ENCODE measurements around the gene FNTB.

Gene FNTB

DNA sequence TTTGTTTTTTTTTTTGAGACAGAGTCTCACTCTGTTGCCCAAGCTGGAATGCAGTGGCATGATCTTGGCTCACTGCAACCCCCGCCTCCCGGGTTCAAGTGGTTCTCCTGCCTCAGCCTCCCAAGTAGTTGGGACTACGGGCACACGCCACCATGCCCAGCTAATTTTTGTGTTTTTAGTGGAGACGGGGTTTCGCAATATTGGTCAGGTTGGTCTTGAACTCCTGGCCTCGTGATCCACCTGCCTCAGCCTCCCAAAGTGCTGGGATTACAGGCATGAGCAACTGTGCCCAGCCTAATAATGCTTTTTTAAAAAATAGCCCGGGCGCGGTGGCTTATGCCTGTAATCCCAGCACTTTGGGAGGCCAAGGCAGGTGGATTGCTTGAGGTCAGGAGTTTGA lies 44.6 kb downstream of the FNTB start:
- TF ChIP-seq CEBPB (IDR thresholded peaks at IDR 0.05) = 0 out of 2 replicates have a peak, but pooled peaks have one; percentile 14

DNA sequence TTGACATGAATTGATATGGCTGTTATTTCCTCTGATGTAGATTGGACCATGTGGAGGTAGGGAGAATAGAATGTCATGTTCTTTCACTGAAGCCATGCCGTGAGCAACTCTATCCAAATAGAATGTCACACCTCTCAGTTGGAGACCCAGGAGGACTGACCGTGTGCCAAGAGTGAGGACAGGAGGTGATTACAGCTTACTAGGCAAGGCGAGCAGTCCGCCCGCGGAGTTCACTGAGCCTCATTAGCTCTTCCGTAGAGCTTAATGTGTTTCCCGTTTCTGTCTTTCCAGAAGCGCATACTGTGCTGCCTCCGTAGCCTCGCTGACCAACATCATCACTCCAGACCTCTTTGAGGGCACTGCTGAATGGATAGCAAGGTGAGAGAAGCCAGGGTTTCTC lies 45.6 kb downstream of the FNTB start:
- no peak for TF ChIP-seq TCF12 (IDR thresholded peaks at IDR 0.05; ENCODE audit: low read depth)
- TF ChIP-seq, protein P1, sequence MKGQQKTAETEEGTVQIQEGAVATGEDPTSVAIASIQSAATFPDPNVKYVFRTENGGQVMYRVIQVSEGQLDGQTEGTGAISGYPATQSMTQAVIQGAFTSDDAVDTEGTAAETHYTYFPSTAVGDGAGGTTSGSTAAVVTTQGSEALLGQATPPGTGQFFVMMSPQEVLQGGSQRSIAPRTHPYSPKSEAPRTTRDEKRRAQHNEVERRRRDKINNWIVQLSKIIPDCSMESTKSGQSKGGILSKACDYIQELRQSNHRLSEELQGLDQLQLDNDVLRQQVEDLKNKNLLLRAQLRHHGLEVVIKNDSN (IDR thresholded peaks at IDR 0.05) = no peak
- TF ChIP-seq RAD21 (IDR thresholded peaks at IDR 0.05; ENCODE audit: low read depth) = no peak
- no peak for TF ChIP-seq FOXM1 (IDR thresholded peaks at IDR 0.05; ENCODE audit: borderline replicate concordance, low read depth)
- no peak for TF ChIP-seq CREB1 (IDR thresholded peaks at IDR 0.05; ENCODE audit: low read depth)
- TF ChIP-seq EGR1 (IDR thresholded peaks at IDR 0.05) = no peak
- no peak for TF ChIP-seq CEBPB (IDR thresholded peaks at IDR 0.05)
- no peak for TF ChIP-seq TAF1 (IDR thresholded peaks at IDR 0.05; ENCODE audit: low read depth)
- no peak for TF ChIP-seq TEAD4 (IDR thresholded peaks at IDR 0.05)
- no peak for TF ChIP-seq NFIC (IDR thresholded peaks at IDR 0.05)
- no peak for TF ChIP-seq YY1 (IDR thresholded peaks at IDR 0.05; ENCODE audit: low read depth)
- no peak for TF ChIP-seq EP300 (IDR thresholded peaks at IDR 0.05; ENCODE audit: borderline replicate concordance)
- no peak for TF ChIP-seq MAX (IDR thresholded peaks at IDR 0.05)
- TF ChIP-seq ZBTB7A (IDR thresholded peaks at IDR 0.05; ENCODE audit: low read depth) = no peak
- no peak for TF ChIP-seq REST (IDR thresholded peaks at IDR 0.05; ENCODE audit: low read depth)

DNA sequence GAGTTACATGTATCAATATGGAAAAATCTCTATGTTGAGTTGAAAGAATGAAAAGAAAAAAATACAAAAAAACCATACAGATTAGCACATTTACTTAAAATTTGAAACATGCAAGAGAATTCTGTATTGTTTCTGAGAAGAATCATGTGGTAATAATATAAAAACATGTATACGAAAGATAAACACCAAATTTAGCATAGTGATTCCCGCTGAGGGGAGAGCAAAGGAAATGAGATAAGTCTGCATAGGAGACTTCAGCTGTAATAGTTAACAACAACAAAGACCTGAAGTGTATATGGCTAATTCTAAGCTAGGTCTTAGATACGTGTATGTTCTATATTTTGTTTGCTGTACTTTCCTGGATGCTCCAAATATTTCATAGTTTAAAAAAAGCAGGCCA lies 46.5 kb downstream of the FNTB start:
- TF ChIP-seq EGR1 (IDR thresholded peaks at IDR 0.05) = no peak
- no peak for TF ChIP-seq RAD21 (IDR thresholded peaks at IDR 0.05; ENCODE audit: low read depth)
- TF ChIP-seq CEBPB (IDR thresholded peaks at IDR 0.05) = no peak
- TF ChIP-seq TAF1 (IDR thresholded peaks at IDR 0.05; ENCODE audit: low read depth) = no peak
- no peak for TF ChIP-seq ZBTB7A (IDR thresholded peaks at IDR 0.05; ENCODE audit: low read depth)
- no peak for TF ChIP-seq TEAD4 (IDR thresholded peaks at IDR 0.05)
- TF ChIP-seq YY1 (IDR thresholded peaks at IDR 0.05; ENCODE audit: low read depth) = no peak
- TF ChIP-seq, protein P1 (IDR thresholded peaks at IDR 0.05) = no peak
- TF ChIP-seq CREB1 (IDR thresholded peaks at IDR 0.05; ENCODE audit: low read depth) = no peak
- TF ChIP-seq REST (IDR thresholded peaks at IDR 0.05; ENCODE audit: low read depth) = no peak
- no peak for TF ChIP-seq EP300 (IDR thresholded peaks at IDR 0.05; ENCODE audit: borderline replicate concordance)

- no peak for TF ChIP-seq EP300 (IDR thresholded peaks at IDR 0.05; ENCODE audit: borderline replicate concordance)
- TF ChIP-seq TCF12 (IDR thresholded peaks at IDR 0.05; ENCODE audit: low read depth) = no peak
- TF ChIP-seq NFIC (IDR thresholded peaks at IDR 0.05) = no peak
- no peak for TF ChIP-seq TEAD4 (IDR thresholded peaks at IDR 0.05)
- TF ChIP-seq RAD21 (IDR thresholded peaks at IDR 0.05; ENCODE audit: low read depth) = no peak
- TF ChIP-seq TAF1 (IDR thresholded peaks at IDR 0.05; ENCODE audit: low read depth) = no peak
Observed at GRCh38 chr14:65034021-65034420, 47.3 kb downstream of the FNTB start.

DNA sequence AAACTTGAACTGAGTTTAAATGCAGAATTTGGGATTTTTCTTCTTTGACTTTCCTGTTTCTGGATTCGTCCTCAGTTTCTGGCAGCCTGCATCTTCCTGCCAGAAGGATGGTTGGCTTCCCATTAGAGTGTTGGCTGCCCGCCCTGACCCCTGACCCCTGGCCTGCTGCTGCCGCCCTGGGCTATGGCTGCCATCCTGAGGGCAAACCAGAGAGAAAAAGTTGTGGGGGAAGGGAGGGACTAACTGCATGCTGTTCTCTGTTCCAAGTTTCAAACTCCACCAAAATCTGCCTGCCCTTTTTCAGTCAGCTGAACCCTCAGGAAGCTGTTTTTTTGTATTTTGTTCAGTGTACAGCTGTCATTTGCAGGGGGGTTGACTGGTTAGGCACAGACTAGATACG lies 48.4 kb downstream of the FNTB start:
- TF ChIP-seq REST (IDR thresholded peaks at IDR 0.05; ENCODE audit: low read depth) = no peak
- no peak for TF ChIP-seq EGR1 (IDR thresholded peaks at IDR 0.05)
- TF ChIP-seq MAX (IDR thresholded peaks at IDR 0.05) = no peak
- no peak for TF ChIP-seq TAF1 (IDR thresholded peaks at IDR 0.05; ENCODE audit: low read depth)
- no peak for TF ChIP-seq FOXM1 (IDR thresholded peaks at IDR 0.05; ENCODE audit: borderline replicate concordance, low read depth)
- no peak for TF ChIP-seq TEAD4 (IDR thresholded peaks at IDR 0.05)
- TF ChIP-seq EP300 (IDR thresholded peaks at IDR 0.05; ENCODE audit: borderline replicate concordance) = no peak
- TF ChIP-seq RAD21 (IDR thresholded peaks at IDR 0.05; ENCODE audit: low read depth) = no peak
- TF ChIP-seq YY1 (IDR thresholded peaks at IDR 0.05; ENCODE audit: low read depth) = no peak
- TF ChIP-seq, protein P1 (IDR thresholded peaks at IDR 0.05) = no peak
